GM21528 (cell line): Measurements from ENCODE around the gene RGR.

Experiments
- ATAC-seq: cut with Tn5 transposase; IDR thresholded peaks from one replicate; pipeline ENCODE4 v1.9.1; 2021; ENCODE audit warnings: mild to moderate bottlenecking, moderate library complexity; ENCODE audit not compliant: unreplicated experiment, low FRiP score

RGR gene

GRCh38 chr10:84244651-84245270, at the start of gene RGR:
TSS of gene RGR (plus strand) at chr10:84245053. CDS start at chr10:84245091, 38 bp downstream.
- no peak for ATAC-seq

GRCh38 chr10:84196083-84196482, 48.8 kb upstream of the RGR start:
- ATAC-seq, result no peak

- ATAC-seq, result no peak
These were observed 47.9 kb upstream of the RGR start for GRCh38 chr10:84196941-84197340.

GRCh38 chr10:84197643-84198042, 47.2 kb upstream of the RGR start:
- ATAC-seq, result no peak

GRCh38 chr10:84198206-84198915, 46.5 kb upstream of the RGR start:
- ATAC-seq, result no peak

- ATAC-seq, result no peak
These were observed 44.2 kb upstream of the RGR start for GRCh38 chr10:84200537-84201243.

- ATAC-seq, result no peak
These were observed 43.6 kb upstream of the RGR start for GRCh38 chr10:84201244-84201606.

GRCh38 chr10:84201682-84202081, 43.2 kb upstream of the RGR start:
- ATAC-seq, result no peak

GRCh38 chr10:84202349-84202748, 42.5 kb upstream of the RGR start:
- no peak for ATAC-seq

- peak; percentile 54 for ATAC-seq
These were observed 40.7 kb upstream of the RGR start for GRCh38 chr10:84204122-84204521.

GRCh38 chr10:84204610-84205009, 40.2 kb upstream of the RGR start:
- ATAC-seq, result no peak

- ATAC-seq, result peak; percentile 74
These were observed 39.6 kb upstream of the RGR start for GRCh38 chr10:84205049-84205852.

- ATAC-seq, result no peak
These were observed 38.9 kb upstream of the RGR start for GRCh38 chr10:84205853-84206525.

- no peak for ATAC-seq
These were observed 36.8 kb upstream of the RGR start for GRCh38 chr10:84208023-84208422.

GRCh38 chr10:84211566-84211965, 33.3 kb upstream of the RGR start:
- no peak for ATAC-seq

- ATAC-seq, result no peak
These were observed 32.8 kb upstream of the RGR start for GRCh38 chr10:84212014-84212413.

GRCh38 chr10:84213076-84213475, 31.8 kb upstream of the RGR start:
- ATAC-seq, result no peak

- no peak for ATAC-seq
These were observed 30.7 kb upstream of the RGR start for GRCh38 chr10:84214046-84214572.

- ATAC-seq, result peak; percentile 96
These were observed 30.1 kb upstream of the RGR start for GRCh38 chr10:84214612-84215235.

- ATAC-seq, result no peak
These were observed 28.0 kb upstream of the RGR start for GRCh38 chr10:84216834-84217233.
